GM23338 (cell line): ENCODE measurements around the gene TAAR5. TPM values are rescaled to one million over a fixed set of nuclear protein-coding genes. Genes with fewer than 3 reads are reported as not detected.

ENCODE experiments used
- ATAC-seq: fragments of 200-7000 bp; cut with Tn5 transposase; 3 replicates; pipeline ENCODE4 v1.9.1; 2020
- DNase-seq: peaks from one replicate; pipeline ENCODE4 v3.0.0-alpha.2; 2015; ENCODE audit warnings: low spot score
- H2AFZ ChIP-seq: fragments of 200-600 bp; sonication (generic); 2 replicates; pipeline ENCODE4 v1.8.0; 2016; ENCODE audit warnings: antibody characterized with exemption, mild to moderate bottlenecking, moderate library complexity
- H3F3A ChIP-seq: fragments of 200-600 bp; sonication (generic); replicated peaks from 2 replicates; pipeline ENCODE4 v1.8.0; 2017; ENCODE audit warnings: antibody characterized with exemption, mixed run types, low read depth
- H3K27ac ChIP-seq: fragments of 200-600 bp; sonication (generic); 2 replicates; pipeline ENCODE4 v1.6.1; 2016; ENCODE audit warnings: low read depth
- H3K27me3 ChIP-seq: fragments of 200-600 bp; sonication (generic); 2 replicates; pipeline ENCODE4 v1.8.0; 2016; ENCODE audit warnings: mild to moderate bottlenecking, mixed run types, moderate library complexity; ENCODE audit not compliant: insufficient read depth
- H3K36me3 ChIP-seq: fragments of 200-600 bp; sonication (generic); 2 replicates; pipeline ENCODE4 v1.8.0; 2016; ENCODE audit warnings: mild to moderate bottlenecking; ENCODE audit not compliant: insufficient read depth
- H3K4me1 ChIP-seq: fragments of 200-600 bp; sonication (generic); 2 replicates; pipeline ENCODE4 v1.8.0; 2016; ENCODE audit warnings: mild to moderate bottlenecking, moderate library complexity; ENCODE audit not compliant: insufficient read depth
- H3K4me2 ChIP-seq: fragments of 200-600 bp; sonication (generic); 2 replicates; pipeline ENCODE4 v1.7.1; 2017; ENCODE audit warnings: mixed run types
- H3K4me3 ChIP-seq: fragments of 200-600 bp; sonication (generic); 2 replicates; pipeline ENCODE4 v1.6.1; 2016; ENCODE audit warnings: mixed run types
- H3K79me2 ChIP-seq: fragments of 200-600 bp; sonication (generic); replicated peaks from 2 replicates; pipeline ENCODE4 v1.8.0; 2017; ENCODE audit warnings: mild to moderate bottlenecking; ENCODE audit not compliant: insufficient read depth
- H3K9me2 ChIP-seq: fragments of 200-600 bp; sonication (generic); 2 replicates; pipeline ENCODE4 v1.8.0; 2017; ENCODE audit not compliant: insufficient read depth
- H4K20me1 ChIP-seq: fragments of 200-600 bp; sonication (generic); replicated peaks from 2 replicates; pipeline ENCODE4 v1.8.0; 2017; ENCODE audit warnings: mild to moderate bottlenecking; ENCODE audit not compliant: insufficient read depth
- H3K27ac Mint-ChIP-seq: 2 replicates; pipeline ENCODE4 v1.8.0; 2020; ENCODE audit warnings: inconsistent platforms, mild to moderate bottlenecking, moderate library complexity, mixed read lengths
- H3K27me3 Mint-ChIP-seq: 3 replicates; pipeline ENCODE4 v1.8.0; 2022; ENCODE audit warnings: low read depth, mild to moderate bottlenecking, moderate library complexity, mixed read lengths, inconsistent platforms; ENCODE audit not compliant: insufficient read depth, poor library complexity
- H3K36me3 Mint-ChIP-seq: 3 replicates; pipeline ENCODE4 v1.8.0; 2021; ENCODE audit warnings: low read depth, mild to moderate bottlenecking, inconsistent platforms, moderate library complexity, mixed read lengths
- H3K4me1 Mint-ChIP-seq: 3 replicates; pipeline ENCODE4 v1.8.0; 2020; ENCODE audit warnings: mild to moderate bottlenecking, inconsistent platforms, mixed read lengths
- H3K4me3 Mint-ChIP-seq: 3 replicates; pipeline ENCODE4 v1.8.0; 2021; ENCODE audit warnings: moderate library complexity, mild to moderate bottlenecking, inconsistent platforms, mixed read lengths
- H3K9me3 Mint-ChIP-seq: 3 replicates; pipeline ENCODE4 v1.8.0; 2020; ENCODE audit warnings: moderate library complexity, mild to moderate bottlenecking, inconsistent platforms, mixed read lengths
- EZH2phosphoT487 ChIP-seq: fragments of 200-600 bp; sonication (generic); IDR thresholded peaks from one replicate; pipeline ENCODE4 v1.8.1; 2018; ENCODE audit warnings: antibody characterized with exemption; ENCODE audit not compliant: unreplicated experiment
- JUNB ChIP-seq: IDR thresholded peaks from one replicate; pipeline ENCODE4 v1.6.1; 2016; ENCODE audit warnings: antibody characterized with exemption; ENCODE audit not compliant: unreplicated experiment
- NANOG ChIP-seq: IDR thresholded peaks from 2 replicates; pipeline ENCODE4 v1.6.1; 2016; ENCODE audit warnings: antibody characterized with exemption, borderline replicate concordance
- POLR2AphosphoS5 ChIP-seq: IDR thresholded peaks from 2 replicates; pipeline ENCODE4 v1.6.1; 2016; ENCODE audit warnings: antibody characterized with exemption, low read depth
- STAT1 ChIP-seq: IDR thresholded peaks from one replicate; pipeline ENCODE4 v1.6.1; 2016; ENCODE audit warnings: antibody characterized with exemption; ENCODE audit not compliant: unreplicated experiment
- ZNF462 ChIP-seq: fragments of 250-450 bp; sonication (Bioruptor Pico); IDR thresholded peaks from 2 replicates; pipeline ENCODE4 v1.5.0; 2020; ENCODE audit warnings: mild to moderate bottlenecking, moderate library complexity
- polyA plus RNA-seq: library from polyadenylated mRNA; unstranded; fragments of >200 nt; fragmentation: Nextera tagmentation; extraction: Ambion mirVana; gene quantifications from 2 replicates; pipeline ENCODE4 v1.2.1, GENCODE V29; 2016
- total RNA-seq: library from RNA; depleted of rRNA; stranded (reverse); fragments of >200 nt; shearing (Covaris generic); gene quantifications from 2 replicates; pipeline ENCODE4 v1.2.3, GENCODE V29; 2014

Gene TAAR5
- total and polyA plus RNA-seq, 2 experiments from 2014 or later, result not detected

GRCh38 chr6:132633362-132633761, 43.8 kb upstream of the TAAR5 start:
- TF ChIP-seq ZNF462 (CRISPR knock-in tag) (no peak), STAT1 (no peak)
- H3K4me3 Mint-ChIP-seq, result no peak overlapping the region
- Histone ChIP-seq H3K36me3 (no peaks in the 10 kb centered on the region), H3K9me2 (no peaks in the 10 kb centered on the region; the same call in 1 of the 2 replicates), H3K4me3 (no peak overlapping the region), H3F3A (no peaks in the 10 kb centered on the region), H3K27me3 (no peaks in the 10 kb centered on the region), H3K79me2 (no peaks in the 10 kb centered on the region), H3K4me1 (no peaks in the 10 kb centered on the region), H2AFZ (peak overlapping the region; percentile 38; the same call in 1 of the 2 replicates), H3K4me2 (no peak overlapping the region), H4K20me1 (no peaks in the 10 kb centered on the region), H3K27ac (no peak overlapping the region)
- peaks cover 10% of the 10 kb centered on the region; the same call in 2 of the 3 replicates for H3K9me3 Mint-ChIP-seq
- no peaks in the 10 kb centered on the region for H3K27me3 Mint-ChIP-seq
- peaks cover under 1% of the 10 kb centered on the region; the same call in 1 of the 3 replicates for H3K4me1 Mint-ChIP-seq
- H3K27ac Mint-ChIP-seq, result no peak overlapping the region
- ATAC-seq, result no peak
- peaks cover 7% of the 10 kb centered on the region; the same call in 2 of the 3 replicates for H3K36me3 Mint-ChIP-seq
- no peak for DNase-seq

- Mint-ChIP-seq H3K36me3 (no peaks in the 10 kb centered on the region), H3K27ac (no peak within 1 kb of the TSS), H3K4me3 (no peak within 1 kb of the TSS), H3K4me1 (no peaks in the 10 kb centered on the region), H3K9me3 (peaks cover 13% of the 10 kb centered on the region; the same call in 2 of the 3 replicates), H3K27me3 (no peaks in the 10 kb centered on the region)
- Histone ChIP-seq H3K4me1 (no peaks in the 10 kb centered on the region), H3K27me3 (no peaks in the 10 kb centered on the region), H3K79me2 (no peaks in the 10 kb centered on the region), H3K27ac (no peak within 1 kb of the TSS), H3K4me3 (no peak within 1 kb of the TSS), H3F3A (no peaks in the 10 kb centered on the region), H3K9me2 (no peaks in the 10 kb centered on the region), H2AFZ (peak within 1 kb of the TSS; percentile 39), H3K36me3 (no peaks in the 10 kb centered on the region), H3K4me2 (no peak within 1 kb of the TSS), H4K20me1 (no peaks in the 10 kb centered on the region)
- DNase-seq (no peak), ATAC-seq (no peak)
- TF ChIP-seq STAT1 (no peak), POLR2AphosphoS5 (no peak), ZNF462 (CRISPR knock-in tag) (no peak), EZH2phosphoT487 (no peak), JUNB (no peak), NANOG (no peak)
These were observed 34.6 kb upstream of the TAAR5 start, which contains the start of gene TAAR2 for GRCh38 chr6:132624175-132624574. Gene TAAR2, minus strand, starts transcription at chr6:132624275. Its CDS starts 0 bp downstream, at chr6:132624275.
